H9 (cell line): ENCODE results near the gene RAD51D. TPM values are rescaled to one million over a fixed set of nuclear protein-coding genes. Genes with fewer than 3 reads are reported as not detected.

ENCODE experiments used
- DNase-seq: peaks from one replicate; pipeline ENCODE4 v3.0.0-alpha.2; 2017
- H2AFZ ChIP-seq: one replicate; pipeline ENCODE4 v1.6.1; 2013; ENCODE audit warnings: mild to moderate bottlenecking, low read length, control low read depth, moderate library complexity
- H2AK5ac ChIP-seq: 2 replicates; pipeline ENCODE4 v1.6.1; 2013; ENCODE audit warnings: low read length, control low read depth, mixed read lengths; ENCODE audit not compliant: insufficient read length
- H2BK120ac ChIP-seq: one replicate; pipeline ENCODE4 v1.6.1; 2013; ENCODE audit warnings: low read depth, mild to moderate bottlenecking, low read length, control low read depth, inconsistent platforms; ENCODE audit not compliant: poor library complexity, severe bottlenecking
- H2BK12ac ChIP-seq: 2 replicates; pipeline ENCODE4 v1.6.1; 2013; ENCODE audit warnings: low read length, control low read depth, mixed read lengths, low read depth; ENCODE audit not compliant: insufficient read length
- H2BK15ac ChIP-seq: 2 replicates; pipeline ENCODE4 v1.6.1; 2013; ENCODE audit warnings: low read depth, low read length, control low read depth
- H2BK20ac ChIP-seq: one replicate; pipeline ENCODE4 v1.6.1; 2013; ENCODE audit warnings: low read depth, mild to moderate bottlenecking, low read length, control low read depth, inconsistent platforms; ENCODE audit not compliant: poor library complexity, severe bottlenecking
- H2BK5ac ChIP-seq: 2 replicates; pipeline ENCODE4 v1.6.1; 2013; ENCODE audit warnings: low read length, control low read depth, mixed read lengths; ENCODE audit not compliant: insufficient read length
- H3K14ac ChIP-seq: 2 replicates; pipeline ENCODE4 v1.6.1; 2013; ENCODE audit warnings: low read length, control low read depth; ENCODE audit not compliant: insufficient read depth
- H3K18ac ChIP-seq: 2 replicates; pipeline ENCODE4 v1.6.1; 2013; ENCODE audit warnings: low read depth, mild to moderate bottlenecking, mixed read lengths, low read length, control low read depth; ENCODE audit not compliant: insufficient read length
- H3K23ac ChIP-seq: 2 replicates; pipeline ENCODE4 v1.6.1; 2013; ENCODE audit warnings: low read length, control low read depth, mixed read lengths, low read depth; ENCODE audit not compliant: insufficient read length
- H3K23me2 ChIP-seq: 2 replicates; pipeline ENCODE4 v1.6.1; 2013; ENCODE audit warnings: low read depth, mild to moderate bottlenecking, mixed read lengths, low read length, control low read depth; ENCODE audit not compliant: insufficient read length, poor library complexity, severe bottlenecking
- H3K27ac ChIP-seq: 2 replicates; pipeline ENCODE4 v1.5.1; 2013; ENCODE audit warnings: low read length, control low read depth, mixed read lengths, low read depth; ENCODE audit not compliant: insufficient read length
- H3K27me3 ChIP-seq: 2 replicates; pipeline ENCODE4 v1.6.1; 2013; ENCODE audit warnings: low read length, control low read depth, inconsistent platforms; ENCODE audit not compliant: insufficient read depth
- H3K4ac ChIP-seq: 2 replicates; pipeline ENCODE4 v1.6.1; 2013; ENCODE audit warnings: low read depth, mild to moderate bottlenecking, control low read depth, inconsistent platforms, low read length, moderate library complexity
- H3K4me1 ChIP-seq: 2 replicates; pipeline ENCODE4 v1.6.1; 2013; ENCODE audit warnings: low read length, control low read depth, inconsistent platforms; ENCODE audit not compliant: insufficient read depth
- H3K4me2 ChIP-seq: 2 replicates; pipeline ENCODE4 v1.6.1; 2013; ENCODE audit warnings: low read length, control low read depth, mixed read lengths; ENCODE audit not compliant: insufficient read length, insufficient read depth
- H3K56ac ChIP-seq: 2 replicates; pipeline ENCODE4 v1.6.1; 2013; ENCODE audit warnings: low read depth, mild to moderate bottlenecking, mixed read lengths, low read length, control low read depth; ENCODE audit not compliant: insufficient read length
- H3K79me1 ChIP-seq: 2 replicates; pipeline ENCODE4 v1.6.1; 2013; ENCODE audit warnings: low read depth, mild to moderate bottlenecking, moderate library complexity, low read length, control low read depth, inconsistent platforms; ENCODE audit not compliant: insufficient read depth, poor library complexity, severe bottlenecking
- H3K79me2 ChIP-seq: 2 replicates; pipeline ENCODE4 v1.6.1; 2013; ENCODE audit warnings: low read length, control low read depth, inconsistent platforms; ENCODE audit not compliant: insufficient read depth
- H3K9ac ChIP-seq: 2 replicates; pipeline ENCODE4 v1.6.1; 2013; ENCODE audit warnings: low read length, control low read depth, mixed read lengths; ENCODE audit not compliant: insufficient read length; ENCODE audit errors: extremely low read depth
- H3K9me3 ChIP-seq: one replicate; pipeline ENCODE4 v1.6.1; 2013; ENCODE audit warnings: low read depth, low read length, inconsistent platforms; ENCODE audit not compliant: control insufficient read depth
- H3T11ph ChIP-seq: one replicate; pipeline ENCODE4 v1.6.1; 2013; ENCODE audit warnings: mild to moderate bottlenecking, low read length, control low read depth, inconsistent platforms
- H4K20me1 ChIP-seq: one replicate; pipeline ENCODE4 v1.6.1; 2013; ENCODE audit not compliant: control insufficient read depth, insufficient read length, insufficient read depth
- H4K5ac ChIP-seq: 2 replicates; pipeline ENCODE4 v1.6.1; 2013; ENCODE audit warnings: low read depth, mild to moderate bottlenecking, mixed read lengths, low read length, control low read depth; ENCODE audit not compliant: insufficient read length
- H4K8ac ChIP-seq: replicated peaks from 2 replicates; pipeline ENCODE4 v1.6.1; 2013; ENCODE audit warnings: low read length, control low read depth, mixed read lengths, low read depth; ENCODE audit not compliant: insufficient read length
- H4K91ac ChIP-seq: 2 replicates; pipeline ENCODE4 v1.6.1; 2013; ENCODE audit warnings: low read depth, mild to moderate bottlenecking, moderate library complexity, mixed read lengths, low read length, control low read depth; ENCODE audit not compliant: insufficient read length
- H3K27ac Mint-ChIP-seq, 3 experiments: 2 replicates in 2 of 3; 3 replicates in 1 of 3; pipeline ENCODE4 v1.8.0; 2020 to 2021; ENCODE audit warnings: mixed read lengths in 3 of 3, mild to moderate bottlenecking in 1 of 3, moderate library complexity in 1 of 3
- H3K27me3 Mint-ChIP-seq: 2 replicates; pipeline ENCODE4 v1.8.0; 2021; ENCODE audit warnings: low read depth, mild to moderate bottlenecking, moderate library complexity, mixed read lengths
- H3K36me3 Mint-ChIP-seq, 3 experiments: 2 replicates in 2 of 3; 3 replicates in 1 of 3; pipeline ENCODE4 v1.8.0; 2020 to 2021; ENCODE audit warnings: low read depth in 3 of 3, mixed read lengths in 3 of 3; ENCODE audit not compliant: insufficient read depth in 1 of 3
- H3K4me1 Mint-ChIP-seq, 2 experiments: 2 replicates each; pipeline ENCODE4 v1.8.0; 2020; ENCODE audit warnings: mixed read lengths in 2 of 2
- H3K4me3 Mint-ChIP-seq, 2 experiments: 2 replicates in 1 of 2; 3 replicates in 1 of 2; pipeline ENCODE4 v1.8.0; 2020 to 2021; ENCODE audit warnings: mild to moderate bottlenecking in 2 of 2, mixed read lengths in 2 of 2, moderate library complexity in 1 of 2
- H3K9me3 Mint-ChIP-seq, 2 experiments: 2 replicates in 1 of 2; 3 replicates in 1 of 2; pipeline ENCODE4 v1.8.0; 2020; ENCODE audit warnings: mild to moderate bottlenecking in 2 of 2, mixed read lengths in 2 of 2, moderate library complexity in 1 of 2
- WGBS: extraction: QIAGEN DNeasy Blood & Tissue Kit; methylation state at CpG from one replicate; pipeline ENCODE4 v1.1.7; 2013; ENCODE audit warnings: missing lambda C conversion rate, low lambda C conversion rate, mixed read lengths; ENCODE audit not compliant: insufficient read length; ENCODE audit errors: extremely low coverage; 5-methylcytosine and 5-hydroxymethylcytosine counted together
- total RNA-seq: library from RNA; stranded (reverse); gene quantifications from 2 replicates; pipeline ENCODE4 v1.2.1, GENCODE V29; 2021
- TF ChIP-seq, protein P1 (sequence below): fragments of 200-600 bp; sonication (generic); conservative IDR thresholded peaks from 3 replicates; pipeline ENCODE4 v1.8.0; 2021; ENCODE audit warnings: antibody characterized with exemption, mild to moderate bottlenecking

Gene RAD51D
- total RNA-seq, 1 experiment from 2014 or later, result 15.8 TPM

- H3K9me3 Mint-ChIP-seq, result no peaks in the 10 kb centered on the region; a peak in 1 of 5 replicates
- H4K91ac ChIP-seq, result no peak overlapping the region
- H2BK5ac ChIP-seq, result no peak overlapping the region
- H3T11ph ChIP-seq, result no peak overlapping the region
- H3K4me1 Mint-ChIP-seq, result peaks cover 10 to 24% of the 10 kb centered on the region in 2 experiments
- no peak overlapping the region for H3K23ac ChIP-seq
- no CpG with 5 or more reads among the region's 4 CpGs for WGBS
- H3K9me3 ChIP-seq, result no peaks in the 10 kb centered on the region
- TF ChIP-seq, protein P1, sequence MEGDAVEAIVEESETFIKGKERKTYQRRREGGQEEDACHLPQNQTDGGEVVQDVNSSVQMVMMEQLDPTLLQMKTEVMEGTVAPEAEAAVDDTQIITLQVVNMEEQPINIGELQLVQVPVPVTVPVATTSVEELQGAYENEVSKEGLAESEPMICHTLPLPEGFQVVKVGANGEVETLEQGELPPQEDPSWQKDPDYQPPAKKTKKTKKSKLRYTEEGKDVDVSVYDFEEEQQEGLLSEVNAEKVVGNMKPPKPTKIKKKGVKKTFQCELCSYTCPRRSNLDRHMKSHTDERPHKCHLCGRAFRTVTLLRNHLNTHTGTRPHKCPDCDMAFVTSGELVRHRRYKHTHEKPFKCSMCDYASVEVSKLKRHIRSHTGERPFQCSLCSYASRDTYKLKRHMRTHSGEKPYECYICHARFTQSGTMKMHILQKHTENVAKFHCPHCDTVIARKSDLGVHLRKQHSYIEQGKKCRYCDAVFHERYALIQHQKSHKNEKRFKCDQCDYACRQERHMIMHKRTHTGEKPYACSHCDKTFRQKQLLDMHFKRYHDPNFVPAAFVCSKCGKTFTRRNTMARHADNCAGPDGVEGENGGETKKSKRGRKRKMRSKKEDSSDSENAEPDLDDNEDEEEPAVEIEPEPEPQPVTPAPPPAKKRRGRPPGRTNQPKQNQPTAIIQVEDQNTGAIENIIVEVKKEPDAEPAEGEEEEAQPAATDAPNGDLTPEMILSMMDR, result no peak
- no peak overlapping the region for H2BK12ac ChIP-seq
- H4K20me1 ChIP-seq, result no peaks in the 10 kb centered on the region
- DNase-seq, result no peak
- H3K27ac Mint-ChIP-seq, result no peak overlapping the region
- H3K27me3 Mint-ChIP-seq, result peaks cover 4% of the 10 kb centered on the region
- H3K36me3 Mint-ChIP-seq, result peaks cover 0 to 4% (median 2%) of the 10 kb centered on the region in 3 experiments; a peak in 3 of 7 replicates
- peaks cover 6% of the 10 kb centered on the region for H3K79me1 ChIP-seq
- H3K4me2 ChIP-seq, result no peak overlapping the region
- H3K14ac ChIP-seq, result no peak overlapping the region
- H2BK120ac ChIP-seq, result no peak overlapping the region
- H3K23me2 ChIP-seq, result no peaks in the 10 kb centered on the region
- H3K4me3 Mint-ChIP-seq, result no peak overlapping the region
- no peaks in the 10 kb centered on the region for H3K27me3 ChIP-seq
- no peak overlapping the region for H3K9ac ChIP-seq
- H3K27ac ChIP-seq, result no peak overlapping the region
- H2AK5ac ChIP-seq, result no peak overlapping the region
- H2BK15ac ChIP-seq, result no peak overlapping the region
- no peak overlapping the region for H4K8ac ChIP-seq
- no peak overlapping the region for H3K18ac ChIP-seq
- peaks cover 11% of the 10 kb centered on the region; the same call in 1 of the 2 replicates for H3K79me2 ChIP-seq
- no peaks in the 10 kb centered on the region for H3K4me1 ChIP-seq
- no peak overlapping the region for H4K5ac ChIP-seq
- H3K4ac ChIP-seq, result no peak overlapping the region
- H3K56ac ChIP-seq, result no peak overlapping the region
- H2BK20ac ChIP-seq, result no peak overlapping the region
- H2AFZ ChIP-seq, result no peak overlapping the region
Observed at GRCh38 chr17:35144840-35145239, 25.2 kb upstream of the RAD51D start.
